MM.1S (cell line): Measurements from ENCODE around the gene ILF2.

ENCODE experiments used
- DNase-seq: peaks from one replicate; pipeline ENCODE4 v3.0.0-alpha.2; 2015
- H2AFZ ChIP-seq: fragments of 300-600 bp; sonication (generic); 2 replicates; pipeline ENCODE4 v1.6.0; 2016; ENCODE audit warnings: antibody characterized with exemption, low read length
- H3F3A ChIP-seq: fragments of 300-600 bp; sonication (generic); 2 replicates; pipeline ENCODE4 v1.6.1; 2016; ENCODE audit warnings: mild to moderate bottlenecking, antibody characterized with exemption, low read length, moderate library complexity, mixed read lengths; ENCODE audit not compliant: insufficient read depth
- H3K27ac ChIP-seq: fragments of 300-600 bp; sonication (generic); 2 replicates; pipeline ENCODE4 v1.5.1; 2016; ENCODE audit warnings: mild to moderate bottlenecking, low read length
- H3K27me3 ChIP-seq: fragments of 300-600 bp; sonication (generic); replicated peaks from 2 replicates; pipeline ENCODE4 v1.6.0; 2016; ENCODE audit warnings: low read length; ENCODE audit not compliant: insufficient read depth
- H3K36me3 ChIP-seq: fragments of 300-600 bp; sonication (generic); replicated peaks from 2 replicates; pipeline ENCODE4 v1.6.1; 2016; ENCODE audit warnings: mild to moderate bottlenecking, low read length, mixed read lengths; ENCODE audit not compliant: insufficient read depth
- H3K4me1 ChIP-seq: fragments of 300-600 bp; sonication (generic); 2 replicates; pipeline ENCODE4 v1.6.1; 2016; ENCODE audit warnings: low read length, mixed read lengths
- H3K4me2 ChIP-seq: fragments of 300-600 bp; sonication (generic); 2 replicates; pipeline ENCODE4 v1.6.0; 2016; ENCODE audit warnings: low read depth, low read length
- H3K4me3 ChIP-seq: fragments of 300-600 bp; sonication (generic); 2 replicates; pipeline ENCODE4 v1.5.1; 2016; ENCODE audit warnings: low read length, mixed read lengths
- H3K79me2 ChIP-seq: fragments of 300-600 bp; sonication (generic); 2 replicates; pipeline ENCODE4 v1.6.1; 2016; ENCODE audit warnings: mixed run types, low read length, mixed read lengths
- H3K9ac ChIP-seq: fragments of 300-600 bp; sonication (generic); 2 replicates; pipeline ENCODE4 v1.6.1; 2016; ENCODE audit warnings: low read length, mixed read lengths
- H3K9me2 ChIP-seq: fragments of 300-600 bp; sonication (generic); replicated peaks from 2 replicates; pipeline ENCODE4 v1.6.1; 2016; ENCODE audit warnings: mild to moderate bottlenecking, low read length, mixed read lengths; ENCODE audit not compliant: insufficient read depth
- H3K9me3 ChIP-seq: fragments of 300-600 bp; sonication (generic); replicated peaks from 2 replicates; pipeline ENCODE4 v1.6.1; 2016; ENCODE audit warnings: mild to moderate bottlenecking, low read length, mixed read lengths; ENCODE audit not compliant: insufficient read depth
- H4K20me1 ChIP-seq: fragments of 300-600 bp; sonication (generic); 2 replicates; pipeline ENCODE4 v1.6.1; 2016; ENCODE audit warnings: mild to moderate bottlenecking, low read length, moderate library complexity, mixed read lengths; ENCODE audit not compliant: insufficient read depth
- EZH2 ChIP-seq: fragments of 300-600 bp; sonication (generic); optimal IDR thresholded peaks from 2 replicates; pipeline ENCODE3; 2017; ENCODE audit warnings: low read depth, mild to moderate bottlenecking, antibody characterized with exemption, low read length, mixed read lengths
- EZH2phosphoT487 ChIP-seq: fragments of 300-600 bp; sonication (generic); IDR thresholded peaks from 2 replicates; pipeline ENCODE4 v1.6.1; 2018; ENCODE audit warnings: antibody characterized with exemption, low read length
- TF ChIP-seq, protein P1 (sequence below): fragments of 300-600 bp; sonication (generic); IDR thresholded peaks from 2 replicates; pipeline ENCODE4 v1.5.1; 2016; ENCODE audit warnings: antibody characterized with exemption, low read length, mixed read lengths

ILF2 gene

GRCh38 chr1:153698020-153698922, 27.5 kb upstream of the ILF2 start:
- no peak overlapping the region for H3K4me2 ChIP-seq

DNA sequence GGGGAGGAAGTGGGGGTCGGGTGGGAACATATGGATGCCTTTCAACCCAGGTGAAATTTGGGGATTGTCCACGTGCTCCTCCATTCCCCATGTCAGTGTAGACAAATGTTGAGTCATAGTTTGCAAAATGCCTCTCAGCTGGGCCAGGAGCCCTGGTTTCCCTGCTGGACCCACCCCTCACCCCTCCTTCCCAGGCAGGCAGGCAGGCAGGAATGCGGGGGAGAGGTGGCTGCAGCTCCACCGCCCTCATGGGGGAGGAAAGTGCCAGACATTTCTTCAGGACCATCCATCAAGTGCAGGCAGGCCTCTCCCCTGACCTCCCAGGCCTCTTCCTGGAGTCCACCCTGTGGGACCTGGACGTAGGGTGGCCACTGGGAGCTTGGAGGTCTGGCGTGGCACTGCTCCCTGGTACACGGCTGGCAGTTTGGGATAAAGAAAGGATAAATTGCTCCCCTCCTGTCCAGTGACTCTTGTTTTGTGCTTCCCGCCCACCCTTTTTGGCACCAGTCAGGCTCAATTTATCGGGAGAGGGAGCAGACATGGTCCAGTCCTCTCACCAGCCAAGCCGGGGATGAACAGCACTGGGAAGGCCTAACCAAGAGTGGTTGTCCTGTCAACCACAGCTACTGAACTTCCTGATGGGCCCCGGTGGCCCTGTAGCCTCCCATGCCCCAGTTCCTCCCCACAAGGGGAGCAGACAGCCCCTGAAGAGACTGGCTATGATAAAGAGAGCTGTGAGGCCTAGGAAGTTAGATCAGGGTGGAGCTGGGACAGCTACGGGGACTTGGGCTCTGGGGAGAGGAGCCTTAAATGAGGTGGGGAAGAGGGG, 26.6 kb upstream of the ILF2 start:
- no peak overlapping the region for H2AFZ ChIP-seq
- H3K27ac ChIP-seq = no peak overlapping the region
- H3K36me3 ChIP-seq = no peaks in the 10 kb centered on the region
- no peaks in the 10 kb centered on the region for H3K9me3 ChIP-seq
- H3K9me2 ChIP-seq = no peaks in the 10 kb centered on the region
- H3K79me2 ChIP-seq = no peaks in the 10 kb centered on the region
- no peaks in the 10 kb centered on the region for H3K4me1 ChIP-seq
- H3K27me3 ChIP-seq = no peaks in the 10 kb centered on the region
- no peak for DNase-seq
- no peak overlapping the region for H3K4me2 ChIP-seq
- H3K9ac ChIP-seq = no peak overlapping the region
- no peaks in the 10 kb centered on the region for H4K20me1 ChIP-seq
- TF ChIP-seq EZH2phosphoT487 (no peak), EZH2 (no peak)
- TF ChIP-seq, protein P1, sequence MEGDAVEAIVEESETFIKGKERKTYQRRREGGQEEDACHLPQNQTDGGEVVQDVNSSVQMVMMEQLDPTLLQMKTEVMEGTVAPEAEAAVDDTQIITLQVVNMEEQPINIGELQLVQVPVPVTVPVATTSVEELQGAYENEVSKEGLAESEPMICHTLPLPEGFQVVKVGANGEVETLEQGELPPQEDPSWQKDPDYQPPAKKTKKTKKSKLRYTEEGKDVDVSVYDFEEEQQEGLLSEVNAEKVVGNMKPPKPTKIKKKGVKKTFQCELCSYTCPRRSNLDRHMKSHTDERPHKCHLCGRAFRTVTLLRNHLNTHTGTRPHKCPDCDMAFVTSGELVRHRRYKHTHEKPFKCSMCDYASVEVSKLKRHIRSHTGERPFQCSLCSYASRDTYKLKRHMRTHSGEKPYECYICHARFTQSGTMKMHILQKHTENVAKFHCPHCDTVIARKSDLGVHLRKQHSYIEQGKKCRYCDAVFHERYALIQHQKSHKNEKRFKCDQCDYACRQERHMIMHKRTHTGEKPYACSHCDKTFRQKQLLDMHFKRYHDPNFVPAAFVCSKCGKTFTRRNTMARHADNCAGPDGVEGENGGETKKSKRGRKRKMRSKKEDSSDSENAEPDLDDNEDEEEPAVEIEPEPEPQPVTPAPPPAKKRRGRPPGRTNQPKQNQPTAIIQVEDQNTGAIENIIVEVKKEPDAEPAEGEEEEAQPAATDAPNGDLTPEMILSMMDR = no peak
- H3K4me3 ChIP-seq = no peak overlapping the region
- no peaks in the 10 kb centered on the region for H3F3A ChIP-seq

More at GRCh38 chr1:153698020-153698922, 27.5 kb upstream of the ILF2 start:
- Histone ChIP-seq H3K4me1 (no peaks in the 10 kb centered on the region), H3K9me3 (no peaks in the 10 kb centered on the region), H3K36me3 (no peaks in the 10 kb centered on the region), H3K27ac (no peak overlapping the region), H3K79me2 (no peaks in the 10 kb centered on the region), H3K4me3 (no peak overlapping the region), H3K27me3 (no peaks in the 10 kb centered on the region), H3K9ac (no peak overlapping the region), H3F3A (no peaks in the 10 kb centered on the region), H3K9me2 (no peaks in the 10 kb centered on the region), H2AFZ (no peak overlapping the region), H4K20me1 (no peaks in the 10 kb centered on the region)
- no peak for DNase-seq
- TF ChIP-seq, protein P1 = no peak
- TF ChIP-seq EZH2 (no peak), EZH2phosphoT487 (no peak)

DNA sequence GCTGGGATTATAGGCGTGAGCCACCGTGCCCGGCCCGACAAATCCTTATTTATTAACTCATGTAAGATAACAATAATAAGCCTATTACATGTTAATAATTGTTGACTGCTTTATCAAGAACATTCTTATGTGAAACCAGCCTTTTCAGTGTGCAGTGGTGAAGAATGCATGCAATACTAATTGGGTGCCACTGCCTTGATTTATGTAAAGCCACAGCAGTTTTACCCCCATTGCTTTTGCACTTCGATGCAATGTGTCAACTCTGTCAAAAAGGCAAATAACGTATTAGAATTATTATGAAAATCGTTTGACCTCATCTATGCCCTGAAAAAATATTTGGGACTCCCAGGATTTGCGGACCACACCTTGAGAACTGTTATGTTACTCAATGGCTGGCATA, 25.9 kb upstream of the ILF2 start:
- Histone ChIP-seq H3K9ac (no peak overlapping the region), H3K27me3 (no peaks in the 10 kb centered on the region)

More for the DNA sequence above, 25.9 kb upstream of the ILF2 start:
- no peak for DNase-seq
- Histone ChIP-seq H3K36me3 (no peaks in the 10 kb centered on the region), H3F3A (no peaks in the 10 kb centered on the region), H3K9me3 (no peaks in the 10 kb centered on the region), H3K4me3 (no peak overlapping the region), H4K20me1 (no peaks in the 10 kb centered on the region), H3K4me1 (no peaks in the 10 kb centered on the region), H2AFZ (no peak overlapping the region), H3K4me2 (no peak overlapping the region), H3K79me2 (no peaks in the 10 kb centered on the region), H3K9me2 (no peaks in the 10 kb centered on the region), H3K27ac (no peak overlapping the region)
- no peak for TF ChIP-seq EZH2phosphoT487
- TF ChIP-seq EZH2 = no peak
- TF ChIP-seq, protein P1 = no peak
